ENCODE data around the gene PANK3.
"Not testable (repeated sequence)": the region's sequence is repeated elsewhere in the genome, so short reads cannot be mapped to it uniquely, and the experiment has no call there.

Gene PANK3

DNA sequence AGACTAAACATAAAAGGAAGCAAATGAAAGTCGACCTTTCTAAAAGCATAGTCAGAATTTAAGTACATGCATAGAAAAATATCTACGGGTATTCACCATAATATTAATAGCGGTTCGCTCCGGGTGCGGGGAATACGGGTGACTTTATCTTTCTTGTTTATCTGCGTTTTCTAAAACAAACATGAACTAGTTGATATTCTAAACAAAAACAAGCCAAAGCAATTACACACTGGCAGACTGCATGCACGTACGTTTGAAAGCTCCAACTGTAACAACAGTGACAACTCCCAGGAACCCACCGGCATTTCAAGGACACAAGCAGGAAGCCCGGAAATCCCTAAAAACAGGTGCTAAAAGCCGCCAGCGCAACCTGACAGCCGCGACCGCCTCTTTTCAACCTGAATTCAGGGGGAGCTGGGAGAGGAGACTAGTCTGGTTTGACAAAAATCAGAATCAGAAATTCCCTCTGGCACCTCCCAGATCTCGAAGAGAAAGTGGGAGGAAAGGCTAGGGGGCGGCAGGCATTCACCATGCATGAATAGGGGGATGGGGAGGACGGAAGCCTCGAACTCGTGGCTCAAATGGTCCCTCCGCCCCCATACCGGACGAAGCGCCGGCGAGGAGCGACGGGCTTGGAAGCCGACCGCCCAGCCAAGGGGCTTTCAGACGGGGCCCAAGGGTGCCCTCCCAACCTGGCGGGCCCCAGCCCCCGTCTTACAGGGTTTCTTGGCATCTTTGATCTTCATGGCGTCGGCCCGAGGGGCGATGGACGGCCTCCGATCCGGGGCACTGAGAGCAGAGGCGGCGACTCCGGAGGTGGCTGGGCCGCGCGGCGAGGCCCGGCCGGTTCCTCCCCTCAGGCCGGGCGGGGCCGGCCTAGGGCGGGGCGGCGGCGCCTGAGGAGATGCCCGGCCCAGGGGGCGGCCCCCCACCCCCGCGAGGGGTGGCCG lies at the start of gene PANK3:
Gene PANK3, minus strand, starts transcription at position 831 of the 950 bp plus-strand sequence. Its CDS starts 85 bp downstream, at position 746.
- DNase-seq = peak; percentile 38 to 87

DNA sequence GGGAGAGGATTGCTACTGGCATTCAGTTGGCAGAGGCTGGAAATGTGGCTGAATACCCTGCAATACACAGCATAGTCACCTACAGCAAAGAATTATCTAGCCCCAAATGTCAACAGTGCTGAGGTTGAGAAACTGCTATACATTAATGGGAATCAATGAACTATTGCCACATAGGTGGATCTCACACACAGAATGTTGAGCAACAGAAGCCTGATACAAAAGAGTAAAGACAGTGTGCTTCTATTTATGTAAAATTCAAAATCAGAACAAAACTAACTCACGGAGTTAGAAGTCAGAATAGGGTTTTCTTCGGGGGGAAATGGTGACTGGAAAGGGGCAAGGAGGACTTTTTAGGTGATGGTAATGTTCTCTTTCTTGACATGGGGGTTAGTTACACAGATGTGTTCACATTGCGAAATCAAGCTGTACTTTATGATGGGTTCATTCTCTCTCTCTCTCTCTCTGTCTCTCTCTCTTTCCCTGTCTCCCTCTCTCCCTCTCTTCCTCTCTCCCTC lies 45.7 kb upstream of the PANK3 start:
- no peak for DNase-seq

DNA sequence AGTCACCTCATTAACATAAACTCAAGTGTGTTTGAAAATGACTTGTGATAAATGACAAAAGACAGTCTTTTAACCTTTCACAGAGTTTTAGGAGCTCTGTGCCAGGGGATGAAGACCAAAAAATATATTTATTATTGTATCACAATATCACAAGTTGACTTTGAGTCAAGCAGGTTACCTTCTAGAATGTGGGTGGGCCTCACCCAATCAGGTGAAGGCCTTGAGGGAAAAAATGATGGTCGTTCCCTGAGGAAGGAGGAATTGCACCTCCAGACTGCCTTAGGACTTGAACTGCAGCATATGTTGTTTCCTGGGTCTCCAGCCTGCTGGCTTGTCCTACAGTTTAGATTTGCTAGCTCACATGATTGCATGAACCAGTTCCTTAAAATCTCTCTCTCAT lies 41.6 kb upstream of the PANK3 start:
- no peak for DNase-seq

GRCh38 chr5:168614661-168615060 lies 35.5 kb upstream of the PANK3 start:
- no peak for DNase-seq

DNA sequence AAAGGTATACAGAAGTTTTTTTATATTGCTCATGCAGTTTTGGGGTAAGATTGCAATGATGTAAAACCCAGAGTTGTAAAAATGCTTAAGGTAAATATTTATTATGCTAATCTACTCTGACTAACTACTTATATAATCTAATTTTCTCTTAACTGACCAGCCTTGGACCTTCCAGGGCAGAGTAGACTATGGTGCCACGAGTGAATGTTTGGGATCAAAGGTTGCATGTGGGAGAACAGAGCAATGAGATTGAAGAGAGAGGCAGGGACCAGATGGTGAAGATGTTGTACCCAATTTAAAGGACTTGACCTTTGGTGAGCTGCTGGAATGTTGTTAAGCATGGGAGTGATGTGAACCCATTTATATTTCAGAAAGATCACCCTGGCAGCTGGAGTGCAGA lies 34.8 kb upstream of the PANK3 start:
- DNase-seq = no peak

DNA sequence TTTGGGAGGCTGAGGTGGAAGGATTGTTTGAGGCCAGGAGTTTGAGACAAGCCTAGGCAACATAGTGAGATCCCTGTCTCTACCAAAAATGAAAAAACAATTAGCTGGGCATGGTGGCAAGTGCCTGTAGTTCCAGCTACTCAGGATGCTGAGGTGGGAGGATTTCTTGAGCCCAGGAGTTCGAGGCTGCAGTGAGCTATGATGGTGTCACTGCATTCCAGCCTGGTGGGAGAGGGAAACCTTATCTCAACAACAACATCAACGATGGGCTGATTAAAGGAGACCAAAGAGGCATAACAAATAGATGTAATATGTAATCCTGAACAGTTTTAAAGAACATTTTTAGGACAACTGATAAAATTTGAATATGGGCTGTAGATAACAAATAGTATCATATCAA lies 34.2 kb upstream of the PANK3 start:
- no peak for DNase-seq

DNA sequence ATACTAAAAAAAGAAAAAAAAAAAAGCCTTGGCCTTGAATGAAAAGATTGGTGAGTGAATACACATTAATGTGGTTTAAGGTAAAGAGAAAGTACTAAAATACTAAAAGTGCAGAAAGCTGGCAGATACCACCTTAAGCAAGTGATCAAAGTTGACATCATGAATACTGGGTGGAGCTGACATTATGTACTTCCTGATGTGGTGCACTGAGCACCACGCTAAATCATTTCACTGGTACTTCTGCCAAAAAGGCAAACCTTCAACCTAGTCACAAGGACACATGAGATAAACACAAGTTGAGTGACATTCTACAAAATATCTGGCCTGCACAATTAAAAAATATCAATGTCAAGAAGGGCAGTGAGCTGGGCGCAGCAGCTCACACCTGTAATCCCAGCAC lies 33.8 kb upstream of the PANK3 start:
- DNase-seq = no peak

GRCh38 chr5:168612123-168612522 lies 33.0 kb upstream of the PANK3 start:
- DNase-seq = no peak

DNA sequence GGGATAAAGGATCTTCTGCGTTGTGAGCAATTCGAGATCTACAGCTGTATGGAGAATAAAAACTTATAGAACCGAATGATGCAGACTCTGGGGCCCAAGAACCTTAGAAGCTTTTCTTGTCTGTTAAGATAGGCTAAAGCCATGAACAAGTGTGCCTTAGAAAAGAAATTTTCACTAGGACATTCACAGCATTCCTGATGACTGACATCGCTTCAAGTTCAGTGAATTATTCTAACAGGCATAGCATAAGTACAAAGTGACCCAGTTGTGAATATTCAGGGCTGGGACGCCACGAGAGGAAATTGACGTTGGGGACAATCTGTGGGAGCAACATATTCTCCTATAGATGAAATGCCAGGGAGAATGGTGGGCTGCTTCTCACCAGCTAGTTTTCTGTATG lies 32.0 kb upstream of the PANK3 start:
- no peak for DNase-seq

DNA sequence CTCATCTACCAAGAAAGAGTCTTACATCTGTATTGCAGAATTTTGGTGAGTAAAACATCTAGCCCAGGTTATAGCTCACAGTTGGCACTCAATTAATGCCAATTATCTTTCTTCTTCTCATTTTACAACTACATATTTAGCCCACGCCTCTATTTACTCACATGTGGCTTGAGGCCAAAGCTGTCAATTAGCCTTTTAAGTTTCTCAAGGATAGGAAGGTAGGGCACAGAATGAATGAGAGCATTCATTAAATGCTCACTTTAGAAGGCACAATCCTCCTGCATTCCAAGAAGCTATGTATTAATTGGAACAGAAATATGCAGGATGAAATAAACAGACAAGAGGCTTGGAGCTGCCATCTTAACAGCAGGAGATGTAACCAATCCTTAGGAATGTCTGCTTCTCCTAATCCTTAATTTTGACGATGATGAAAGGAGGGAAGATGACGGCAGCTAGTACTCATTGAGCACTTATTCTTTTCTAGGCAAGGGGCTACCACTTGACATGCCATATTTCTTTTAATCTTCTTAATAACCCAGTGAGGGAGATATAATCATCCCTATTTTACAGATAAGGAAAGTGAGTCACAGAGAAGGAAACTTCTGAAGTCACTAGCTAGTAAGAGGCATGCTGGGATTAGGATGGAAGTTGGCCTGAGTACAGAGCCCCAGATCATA lies 30.8 kb upstream of the PANK3 start:
- DNase-seq = no peak

GRCh38 chr5:168608821-168609220 lies 29.7 kb upstream of the PANK3 start:
- DNase-seq = no peak

- DNase-seq = peak in 1 of 2 experiments; percentile 46
These were observed 29.2 kb upstream of the PANK3 start for GRCh38 chr5:168608386-168608785.

DNA sequence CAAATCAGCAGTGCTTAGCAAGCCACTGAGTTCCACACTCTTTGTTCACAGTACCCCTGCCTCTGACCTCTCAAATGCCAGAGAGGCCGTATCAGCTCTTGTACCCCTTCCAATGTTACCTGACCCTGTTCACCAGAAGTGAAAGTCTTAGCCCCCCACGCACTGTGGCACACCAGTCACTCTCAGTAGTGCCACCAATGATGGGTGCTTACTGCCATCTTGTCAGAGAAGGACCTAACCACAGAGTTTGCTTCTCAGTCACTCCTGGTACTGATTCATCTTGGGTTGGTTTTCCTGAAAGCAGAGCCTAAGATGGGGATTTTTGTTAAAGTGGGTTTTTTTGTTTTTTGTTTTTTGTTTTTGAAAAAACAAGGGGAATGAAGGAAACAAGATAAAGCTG lies 28.8 kb upstream of the PANK3 start:
- DNase-seq = no peak

DNA sequence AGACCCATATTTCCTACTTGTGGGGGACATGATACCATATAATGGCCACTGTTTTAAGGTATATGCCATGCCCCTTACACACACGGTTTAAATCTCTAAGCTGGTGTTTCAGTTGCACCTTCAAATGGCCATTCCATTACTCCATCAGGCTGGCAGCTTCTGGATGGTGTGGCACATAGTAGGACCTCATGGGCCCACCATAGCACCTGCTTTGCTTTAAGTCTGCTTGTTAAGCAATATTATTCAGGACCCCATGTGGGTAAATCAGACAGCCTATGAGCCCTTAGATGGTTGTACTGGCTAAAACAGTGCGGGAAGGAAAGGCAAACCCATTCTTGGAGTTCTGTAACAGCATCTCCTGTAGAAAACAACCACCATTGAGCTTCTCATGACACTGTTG lies 27.4 kb upstream of the PANK3 start:
- no peak for DNase-seq

GRCh38 chr5:168604436-168604835 lies 25.3 kb upstream of the PANK3 start:
- no peak for DNase-seq

DNA sequence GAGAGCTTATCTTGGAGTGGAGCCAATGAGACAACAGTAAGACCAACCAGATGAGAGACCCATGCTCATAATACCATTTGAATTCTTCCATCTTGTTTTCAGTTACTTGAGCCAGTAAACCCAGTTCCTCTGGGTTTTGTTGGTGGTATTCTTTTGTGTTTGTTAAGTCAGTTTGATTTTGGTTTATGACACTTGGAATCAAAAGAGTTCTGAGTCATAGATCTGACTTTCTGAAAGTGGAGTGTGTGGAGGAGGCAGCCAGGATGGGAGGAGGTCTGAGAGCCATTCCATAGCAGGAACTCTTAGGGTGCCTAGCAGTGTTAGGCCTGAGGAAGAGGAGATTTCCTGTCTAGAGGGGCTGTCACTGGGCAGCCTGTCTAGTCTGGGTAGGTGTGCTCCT lies 24.6 kb upstream of the PANK3 start:
- peak in 1 of 2 experiments; percentile 39 for DNase-seq

DNA sequence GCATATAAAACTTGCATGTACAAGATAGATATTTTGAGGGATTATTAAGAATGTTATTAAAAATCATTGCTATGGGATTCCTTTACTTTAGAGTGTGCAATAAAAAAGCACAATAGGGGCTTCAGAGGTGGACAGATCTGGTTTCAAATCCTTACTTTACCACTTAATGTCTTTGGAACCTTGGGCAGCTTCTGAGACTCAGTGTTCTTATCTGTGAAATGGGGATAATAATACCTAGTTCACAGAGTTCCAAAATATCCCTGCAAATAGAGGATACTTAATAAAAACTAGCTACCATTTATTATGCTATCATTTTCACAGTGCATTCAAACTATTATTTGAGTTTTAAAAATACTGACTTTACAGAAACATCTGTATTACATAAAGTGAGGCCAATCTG lies 23.3 kb upstream of the PANK3 start:
- DNase-seq = no peak

GRCh38 chr5:168601972-168602371 lies 22.8 kb upstream of the PANK3 start:
- no peak for DNase-seq

- no peak for DNase-seq
These were observed 21.2 kb upstream of the PANK3 start for GRCh38 chr5:168600409-168600808.

- DNase-seq = no peak
These were observed 20.7 kb upstream of the PANK3 start for GRCh38 chr5:168599826-168600225.

- DNase-seq = no peak
These were observed 19.5 kb upstream of the PANK3 start for GRCh38 chr5:168598639-168599038.

DNA sequence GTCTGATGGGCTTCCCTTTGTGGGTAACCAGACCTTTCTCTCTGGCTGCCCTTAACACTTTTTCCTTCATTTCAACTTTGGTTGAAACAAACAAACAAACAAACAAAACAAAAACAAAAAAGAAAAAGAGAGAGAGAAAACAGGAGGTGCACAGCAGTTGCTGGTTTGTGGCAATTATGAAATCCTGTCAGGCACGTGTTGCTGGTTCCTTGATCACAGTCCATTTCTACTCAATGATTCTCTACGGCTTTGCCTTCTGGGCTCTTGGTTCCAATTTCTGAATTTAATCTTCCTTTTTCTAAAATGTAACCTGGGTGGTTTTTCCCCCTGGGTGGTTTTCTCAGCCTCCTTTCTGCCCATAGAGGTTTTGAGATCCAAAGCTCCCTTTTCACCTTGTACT lies 17.8 kb upstream of the PANK3 start:
- DNase-seq = no peak

GRCh38 chr5:168596122-168596521 lies 17.0 kb upstream of the PANK3 start:
- not testable (repeated sequence) for DNase-seq

DNA sequence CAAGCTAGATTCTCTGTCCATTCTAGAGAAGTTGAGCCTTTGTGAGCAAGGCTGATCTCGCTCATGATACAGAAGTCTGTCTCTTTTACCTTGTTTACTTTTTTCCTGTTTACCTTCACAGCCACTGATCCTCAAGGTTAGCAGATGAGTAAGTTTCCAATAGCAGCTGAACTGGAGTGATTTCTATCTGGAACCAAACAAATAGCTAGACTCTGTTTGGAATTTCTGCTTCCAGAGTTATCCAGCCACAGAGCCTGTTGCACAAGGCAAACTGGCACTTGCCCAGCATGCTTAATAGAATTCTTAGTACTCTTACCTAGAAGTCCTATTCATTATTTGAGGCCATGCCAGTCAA lies 12.8 kb upstream of the PANK3 start:
- no peak for DNase-seq

Measured in NCI-H446 (cell line).